ENCODE measurements around the gene ELMOD3. TPM values are rescaled to one million over a fixed set of nuclear protein-coding genes. Genes with fewer than 3 reads are reported as not detected.
"Not testable (repeated sequence)": the region's sequence is repeated elsewhere in the genome, so short reads cannot be mapped to it uniquely, and the experiment has no call there.

Gene ELMOD3
- total RNA-seq, 1 experiment from 2014 or later: 16.2 TPM

- BruUV-seq (replicated peaks): no TSS peak
- Mint-ChIP-seq H3K36me3 (ENCODE audit: insufficient read depth, unreplicated experiment) (peaks cover 57% of the 10 kb centered on the region), H3K27me3 (ENCODE audit: insufficient read depth, unreplicated experiment) (no peaks in the 10 kb centered on the region), H3K4me1 (ENCODE audit: insufficient read depth, unreplicated experiment) (peaks cover 9% of the 10 kb centered on the region), H3K9me3 (ENCODE audit: unreplicated experiment) (no peaks in the 10 kb centered on the region), H3K27ac (ENCODE audit: low read depth, unreplicated experiment) (no peak overlapping the region), H3K4me3 (ENCODE audit: unreplicated experiment) (no peak overlapping the region)
- DNase-seq (ENCODE audit: unreplicated experiment): no peak
- no peak for TF ChIP-seq CTCF (IDR thresholded peaks at IDR 0.05; ENCODE audit: unreplicated experiment)
- CTCF ChIA-PET: interaction anchor here (0.5 to 1.3 kb wide), 3 partner anchors 19 to 104 kb away, joined by 3 read pairs; no protein-coding TSS in a partner anchor
- intact Hi-C loops (cut with micrococcal nuclease): no loop called here
- POLR2A ChIA-PET: interaction anchor here (0.9 to 3.0 kb wide), 2 partner anchors 22 to 36 kb away, joined by 6 to 16 read pairs; partner anchors contain the start of genes ELMOD3 and RETSAT
These were observed 21.9 kb downstream of the ELMOD3 start for GRCh38 chr2:85376291-85377065.

GRCh38 chr2:85377083-85377482 is 22.5 kb downstream of the ELMOD3 start:
- ChIA-PET CTCF (interaction anchor here (0.5 to 1.3 kb wide), 3 partner anchors 18 to 359 kb away, joined by 3 to 4 read pairs (median 4); no protein-coding TSS in a partner anchor), POLR2A (interaction anchor here (0.9 to 3.0 kb wide), 3 partner anchors 11 to 36 kb away, joined by 3 to 16 read pairs (median 6); partner anchors contain the start of genes ELMOD3 and RETSAT)
- Mint-ChIP-seq H3K27me3 (ENCODE audit: insufficient read depth, unreplicated experiment) (no peaks in the 10 kb centered on the region), H3K4me1 (ENCODE audit: insufficient read depth, unreplicated experiment) (peaks cover 9% of the 10 kb centered on the region), H3K4me3 (ENCODE audit: unreplicated experiment) (no peak overlapping the region), H3K27ac (ENCODE audit: low read depth, unreplicated experiment) (peak overlapping the region; percentile 53), H3K36me3 (ENCODE audit: insufficient read depth, unreplicated experiment) (peaks cover 51% of the 10 kb centered on the region), H3K9me3 (ENCODE audit: unreplicated experiment) (no peaks in the 10 kb centered on the region)
- intact Hi-C loops (cut with micrococcal nuclease): no loop called here
- DNase-seq (ENCODE audit: unreplicated experiment): no peak
- BruUV-seq (replicated peaks): no TSS peak
- no peak for TF ChIP-seq CTCF (IDR thresholded peaks at IDR 0.05; ENCODE audit: unreplicated experiment)

GRCh38 chr2:85378257-85378656 is 23.7 kb downstream of the ELMOD3 start:
- Mint-ChIP-seq H3K27me3 (ENCODE audit: insufficient read depth, unreplicated experiment) (no peaks in the 10 kb centered on the region), H3K27ac (ENCODE audit: low read depth, unreplicated experiment) (no peak overlapping the region), H3K36me3 (ENCODE audit: insufficient read depth, unreplicated experiment) (peaks cover 52% of the 10 kb centered on the region), H3K4me3 (ENCODE audit: unreplicated experiment) (no peak overlapping the region), H3K9me3 (ENCODE audit: unreplicated experiment) (no peaks in the 10 kb centered on the region), H3K4me1 (ENCODE audit: insufficient read depth, unreplicated experiment) (peaks cover 9% of the 10 kb centered on the region)
- no TSS peak for BruUV-seq (replicated peaks)
- DNase-seq (ENCODE audit: unreplicated experiment): no peak
- no peak for TF ChIP-seq CTCF (IDR thresholded peaks at IDR 0.05; ENCODE audit: unreplicated experiment)
- ChIA-PET POLR2A (interaction anchor here (0.9 to 3.0 kb wide), 3 partner anchors 10 to 171 kb away, joined by 3 to 16 read pairs (median 3); partner anchors contain the start of genes ELMOD3 and RETSAT), CTCF (no interaction called here)
- intact Hi-C loops (cut with micrococcal nuclease): no loop called here

DNA sequence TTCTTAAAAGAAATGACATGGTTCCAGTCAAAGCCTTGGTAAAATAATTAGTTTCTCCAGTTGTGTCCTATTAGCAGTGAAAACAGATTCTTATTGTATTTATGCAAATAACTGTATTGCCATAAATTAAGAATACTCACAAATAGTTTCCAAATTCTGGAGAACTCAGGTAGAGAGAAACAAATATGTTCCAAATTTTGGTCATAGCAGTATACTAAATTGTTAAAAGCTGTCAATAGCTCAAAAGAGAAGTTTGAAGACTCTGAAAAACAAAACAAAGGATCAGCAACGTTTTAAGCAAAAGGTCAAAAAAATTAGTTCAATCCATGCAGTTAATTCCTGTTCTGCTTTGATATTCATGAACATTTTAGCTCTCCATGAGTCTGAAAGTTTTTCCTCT is 25.5 kb downstream of the ELMOD3 start:
- TF ChIP-seq CTCF (IDR thresholded peaks at IDR 0.05; ENCODE audit: unreplicated experiment): no peak
- POLR2A ChIA-PET: interaction anchor here (1.1 kb wide), 1 partner anchor 25 kb away, joined by 3 read pairs; the partner anchor contains the start of gene ELMOD3
- no peaks in the 10 kb centered on the region for H3K9me3 Mint-ChIP-seq (ENCODE audit: unreplicated experiment)
- H3K27me3 Mint-ChIP-seq (ENCODE audit: insufficient read depth, unreplicated experiment): no peaks in the 10 kb centered on the region
- intact Hi-C loops (cut with micrococcal nuclease): no loop called here
- CTCF ChIA-PET: interaction anchor here (0.8 kb wide), 1 partner anchor 28 kb away, joined by 3 read pairs; no protein-coding TSS in a partner anchor
- no peak for DNase-seq (ENCODE audit: unreplicated experiment)
- no peak overlapping the region for H3K27ac Mint-ChIP-seq (ENCODE audit: low read depth, unreplicated experiment)
- H3K4me3 Mint-ChIP-seq (ENCODE audit: unreplicated experiment): no peak overlapping the region
- H3K36me3 Mint-ChIP-seq (ENCODE audit: insufficient read depth, unreplicated experiment): peaks cover 64% of the 10 kb centered on the region
- peaks cover 9% of the 10 kb centered on the region for H3K4me1 Mint-ChIP-seq (ENCODE audit: insufficient read depth, unreplicated experiment)
- no TSS peak for BruUV-seq (replicated peaks)

DNA sequence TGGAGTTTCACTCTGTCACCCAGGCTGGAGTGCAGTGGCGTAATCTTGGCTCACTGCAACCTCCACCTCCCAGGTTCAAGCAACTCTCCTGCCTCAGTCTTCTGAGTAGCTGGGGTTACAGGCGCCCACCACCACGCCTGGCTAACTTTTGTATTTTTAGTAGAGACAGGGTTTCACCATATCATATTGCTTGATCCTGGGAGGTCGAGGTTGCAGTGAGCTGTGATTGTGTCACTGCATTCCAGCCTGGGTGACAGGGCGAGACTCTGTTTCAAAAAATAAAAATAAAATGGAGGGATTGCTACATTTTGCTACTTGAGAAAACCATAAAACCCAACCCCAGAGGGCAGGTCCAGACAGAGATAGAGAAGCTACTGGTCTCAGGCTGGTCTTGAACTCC is 28.6 kb downstream of the ELMOD3 start:
- BruUV-seq (replicated peaks); H3K27me3 Mint-ChIP-seq (ENCODE audit: insufficient read depth, unreplicated experiment); H3K4me3 Mint-ChIP-seq (ENCODE audit: unreplicated experiment); H3K9me3 Mint-ChIP-seq (ENCODE audit: unreplicated experiment); intact Hi-C loops (cut with micrococcal nuclease); H3K4me1 Mint-ChIP-seq (ENCODE audit: insufficient read depth, unreplicated experiment): not testable (repeated sequence)
- ChIA-PET POLR2A (interaction anchor here (0.7 to 1.1 kb wide), 4 partner anchors 12 to 408 kb away, joined by 3 to 6 read pairs (median 4); partner anchors contain the start of genes ELMOD3 and RETSAT), CTCF (interaction anchor here (0.7 to 0.9 kb wide), 2 partner anchors 9 to 23 kb away, joined by 4 to 6 read pairs; no protein-coding TSS in a partner anchor)
- peak; percentile 11 for DNase-seq (ENCODE audit: unreplicated experiment)
- Mint-ChIP-seq H3K27ac (ENCODE audit: low read depth, unreplicated experiment) (peak overlapping the region; percentile 39), H3K36me3 (ENCODE audit: insufficient read depth, unreplicated experiment) (peaks cover 62% of the 10 kb centered on the region)

Data from MCF 10A (cell line).